Stimulated activated CD4-positive, alpha-beta T cell treated with anti-CD3 and anti-CD28 coated beads, Interleukin-1b, Interleukin-23, amount 100 ng/mL, for 4 hours (primary cell): ENCODE results near the gene GID8.
"Not testable (repeated sequence)": the region's sequence is repeated elsewhere in the genome, so short reads cannot be mapped to it uniquely, and the experiment has no call there.

Experiments used
- DNase-seq, 2 donors: peaks; one replicate each; pipeline ENCODE4 v3.0.0-alpha.2; 2020; ENCODE audit warnings: low read depth in 2 of 2

The GID8 gene

DNA sequence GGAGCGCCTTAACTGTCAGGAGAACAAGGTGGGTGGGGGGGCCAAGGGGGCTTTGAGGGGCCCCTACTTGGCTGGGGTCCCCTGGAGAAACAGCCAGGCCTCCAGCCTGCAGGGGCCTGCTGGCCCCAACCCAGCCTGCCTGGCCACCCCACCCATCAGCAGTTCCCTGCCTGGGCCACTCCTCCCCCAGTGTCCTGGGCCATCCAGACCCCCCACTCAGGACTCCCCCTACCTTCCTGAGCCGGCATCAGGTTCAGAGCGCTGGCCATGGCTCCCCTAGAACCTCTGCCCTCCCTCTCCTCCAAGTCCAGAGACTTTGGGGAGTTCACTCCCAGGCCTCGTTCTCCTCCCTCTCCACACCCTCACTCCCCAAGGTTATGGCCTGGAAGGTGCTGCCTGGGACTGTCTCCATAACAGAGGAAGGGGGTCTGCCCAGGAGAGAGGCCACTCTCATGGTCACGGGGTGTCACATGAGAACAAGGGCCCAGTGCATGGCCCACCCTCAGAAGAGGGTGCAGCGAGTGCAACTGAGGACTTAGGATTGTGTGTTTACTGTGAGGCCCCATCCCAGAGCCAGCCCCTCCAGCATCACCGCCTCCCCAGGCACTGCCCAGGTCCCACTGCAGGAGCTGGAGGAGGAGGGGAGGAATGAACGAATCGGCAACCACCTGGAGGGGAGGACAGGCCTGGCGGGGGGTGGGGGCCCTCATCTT lies 20.6 kb downstream of the GID8 start:
- DNase-seq = no peak

GRCh38 chr20:62959101-62959971 lies 21.4 kb downstream of the GID8 start:
- DNase-seq = no peak

DNA sequence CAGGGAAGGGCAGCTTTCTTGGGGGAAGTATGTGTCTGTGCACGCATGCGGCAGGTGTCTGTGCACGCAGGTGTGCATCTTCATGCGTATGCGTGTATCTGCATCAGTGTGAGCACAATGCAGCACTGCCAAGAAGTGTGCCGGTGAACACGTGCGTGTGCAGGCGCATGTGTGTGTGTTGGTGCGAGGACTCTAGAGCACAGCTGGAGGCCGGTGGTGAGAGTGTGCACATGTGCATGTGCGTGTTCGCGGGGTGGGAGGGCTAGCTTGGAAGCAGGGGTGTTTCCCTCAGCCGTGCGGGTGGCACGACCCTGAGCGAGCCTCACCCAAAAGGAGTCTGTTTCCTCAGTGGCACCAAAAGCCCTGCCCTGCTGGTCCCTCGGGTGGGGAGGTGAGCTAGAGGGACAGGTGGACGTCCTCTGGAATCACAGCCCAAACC lies 22.1 kb downstream of the GID8 start:
- no peak for DNase-seq

GRCh38 chr20:62960446-62961309 lies 22.7 kb downstream of the GID8 start:
- not testable (repeated sequence) for DNase-seq

DNA sequence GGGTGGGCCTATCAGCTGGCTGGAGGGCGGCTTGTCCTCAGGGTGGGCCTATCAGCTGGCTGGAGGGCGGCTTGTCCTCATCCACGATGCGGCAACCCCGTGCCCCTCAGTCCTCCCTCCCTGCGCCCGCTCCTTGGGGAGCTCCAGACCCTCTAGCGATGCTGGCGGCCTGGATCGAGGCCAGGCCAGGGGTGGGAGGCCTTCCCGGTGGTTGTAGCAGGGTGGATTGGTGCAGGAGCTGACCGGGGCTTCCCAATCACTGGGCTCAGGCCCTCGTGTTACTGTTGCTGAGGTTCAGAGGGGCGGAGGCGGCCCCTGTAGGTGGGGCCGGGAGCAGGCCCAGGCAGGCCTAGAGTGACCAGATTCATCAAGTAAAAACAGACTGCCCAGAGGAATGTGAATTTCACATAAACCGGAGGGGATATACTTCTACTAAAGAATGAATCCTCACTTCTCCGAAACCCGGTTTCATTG lies 23.4 kb downstream of the GID8 start:
- no peak for DNase-seq

DNA sequence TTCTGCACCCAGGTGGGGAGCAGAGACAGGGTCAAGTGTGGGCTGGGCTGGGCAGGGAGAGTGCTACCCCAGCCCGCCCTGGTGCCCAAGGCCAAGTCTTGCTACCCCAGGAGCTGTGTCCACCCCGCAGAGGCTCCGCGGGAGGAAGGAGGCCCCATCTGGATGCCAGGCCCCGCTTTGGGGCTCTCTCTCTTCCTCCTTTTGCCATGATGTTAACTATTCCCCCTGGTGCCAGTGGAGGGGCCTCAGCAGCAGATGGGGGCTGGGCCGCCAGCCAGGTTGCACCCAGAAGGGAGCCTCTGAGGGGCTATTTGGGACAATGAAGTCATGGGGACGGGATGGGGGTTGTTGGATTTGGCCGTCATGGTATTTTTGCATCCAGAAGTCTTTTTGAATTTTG lies 23.9 kb downstream of the GID8 start:
- DNase-seq = no peak

DNA sequence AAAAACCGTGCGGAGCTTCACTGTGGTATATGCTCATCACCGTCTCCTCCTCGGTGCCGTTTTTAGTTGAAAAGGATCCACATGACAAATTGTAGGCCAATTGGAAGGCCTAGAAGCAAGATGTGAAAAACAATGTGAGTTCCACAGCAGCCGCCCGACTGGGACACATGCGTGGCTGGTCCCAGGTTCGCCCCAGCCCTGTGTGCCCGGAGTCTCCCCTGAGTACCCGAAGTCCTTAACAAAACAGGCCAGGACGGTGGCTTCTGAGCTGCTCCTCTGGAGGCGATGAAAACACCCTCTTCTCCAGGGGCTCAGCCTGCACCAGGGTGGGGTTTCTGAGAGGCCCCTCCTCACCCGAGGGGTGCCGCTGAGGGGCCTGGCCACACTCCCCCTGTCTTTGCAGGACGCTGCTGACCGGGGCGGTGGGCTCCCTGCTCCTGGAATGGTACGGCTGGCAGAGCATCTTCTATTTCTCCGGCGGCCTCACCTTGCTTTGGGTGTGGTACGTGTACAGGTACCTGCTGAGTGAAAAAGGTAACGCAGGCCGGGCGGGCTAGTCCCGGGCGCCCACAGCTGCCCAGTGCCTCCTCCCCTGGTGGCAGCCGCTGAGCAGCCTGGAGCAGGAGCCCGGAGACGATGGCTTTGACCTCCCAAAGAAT lies 24.4 kb downstream of the GID8 start:
- DNase-seq = no peak

- DNase-seq = no peak
These were observed 25.1 kb downstream of the GID8 start for GRCh38 chr20:62962891-62963613.

DNA sequence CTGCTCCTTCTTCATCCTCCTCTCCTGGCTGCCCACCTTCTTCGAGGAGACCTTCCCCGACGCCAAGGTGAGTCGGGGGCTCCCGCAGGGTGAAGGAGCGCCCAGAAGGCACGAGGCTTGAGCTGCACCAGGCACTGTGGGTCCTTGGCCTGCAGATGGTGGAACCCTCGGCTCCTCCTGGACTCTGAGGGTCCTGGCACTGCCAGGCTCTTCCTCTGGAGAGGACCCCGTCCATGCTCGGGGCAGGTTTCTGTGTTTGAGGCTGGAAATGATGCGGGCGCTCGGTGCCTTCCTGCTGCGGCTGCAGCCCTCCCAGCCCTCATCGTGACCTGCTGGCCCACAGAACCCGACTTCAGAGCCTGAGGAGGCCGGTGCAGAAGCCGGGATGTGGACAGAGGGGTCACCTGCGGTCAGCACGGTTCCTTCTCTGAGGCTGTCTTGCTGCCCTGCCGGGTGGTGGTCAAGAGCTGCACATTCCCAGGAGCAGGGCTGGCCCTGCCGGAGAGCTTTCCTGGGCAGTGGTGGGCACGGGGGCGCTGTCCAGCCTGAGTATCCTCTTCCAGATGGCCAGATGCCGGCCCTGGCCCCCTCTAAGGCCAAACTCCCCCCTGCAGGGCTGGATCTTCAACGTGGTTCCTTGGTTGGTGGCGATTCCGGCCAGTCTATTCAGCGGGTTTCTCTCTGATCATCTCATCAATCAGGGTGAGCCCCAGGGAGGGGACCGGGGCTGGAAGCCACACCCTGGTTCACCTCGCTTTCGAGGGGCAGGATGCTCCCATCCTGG lies 25.9 kb downstream of the GID8 start:
- DNase-seq = no peak

DNA sequence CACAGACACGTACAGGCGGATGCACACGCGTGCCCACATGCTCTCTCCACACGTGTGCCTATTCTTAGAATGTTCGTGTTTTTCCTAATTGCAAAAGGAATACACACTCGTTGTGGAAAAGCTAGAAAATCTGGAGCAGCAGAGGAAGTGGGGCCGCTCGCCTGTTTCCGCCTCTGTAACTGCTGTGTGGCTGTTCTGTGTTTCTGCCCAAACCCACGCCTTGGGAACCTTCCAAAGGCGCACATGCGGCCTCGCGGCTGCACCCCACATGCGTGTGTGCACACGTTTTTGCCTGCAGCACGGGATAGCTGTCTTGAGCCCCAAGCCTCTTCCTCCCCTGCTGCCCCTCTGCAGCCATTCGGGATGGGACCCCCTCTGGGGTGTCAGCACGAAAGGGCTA lies 26.8 kb downstream of the GID8 start:
- DNase-seq = no peak

GRCh38 chr20:62965363-62965771 lies 27.4 kb downstream of the GID8 start:
- DNase-seq = no peak

- no peak for DNase-seq
These were observed 28.5 kb downstream of the GID8 start for GRCh38 chr20:62966212-62967148.

DNA sequence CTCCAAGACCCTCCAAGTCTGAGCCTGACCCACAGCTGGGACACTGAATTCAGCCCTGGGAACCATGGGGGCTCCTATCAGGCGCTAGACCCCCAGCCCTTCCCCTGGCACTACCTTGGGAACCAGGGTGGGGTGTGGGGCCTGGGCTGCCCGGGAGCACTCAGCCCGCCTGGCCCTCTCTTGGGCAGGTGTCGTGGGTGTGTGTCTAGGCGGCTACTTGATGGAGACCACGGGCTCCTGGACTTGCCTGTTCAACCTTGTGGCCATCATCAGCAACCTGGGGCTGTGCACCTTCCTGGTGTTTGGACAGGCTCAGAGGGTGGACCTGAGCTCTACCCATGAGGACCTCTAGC lies 29.2 kb downstream of the GID8 start:
- no peak for DNase-seq

DNA sequence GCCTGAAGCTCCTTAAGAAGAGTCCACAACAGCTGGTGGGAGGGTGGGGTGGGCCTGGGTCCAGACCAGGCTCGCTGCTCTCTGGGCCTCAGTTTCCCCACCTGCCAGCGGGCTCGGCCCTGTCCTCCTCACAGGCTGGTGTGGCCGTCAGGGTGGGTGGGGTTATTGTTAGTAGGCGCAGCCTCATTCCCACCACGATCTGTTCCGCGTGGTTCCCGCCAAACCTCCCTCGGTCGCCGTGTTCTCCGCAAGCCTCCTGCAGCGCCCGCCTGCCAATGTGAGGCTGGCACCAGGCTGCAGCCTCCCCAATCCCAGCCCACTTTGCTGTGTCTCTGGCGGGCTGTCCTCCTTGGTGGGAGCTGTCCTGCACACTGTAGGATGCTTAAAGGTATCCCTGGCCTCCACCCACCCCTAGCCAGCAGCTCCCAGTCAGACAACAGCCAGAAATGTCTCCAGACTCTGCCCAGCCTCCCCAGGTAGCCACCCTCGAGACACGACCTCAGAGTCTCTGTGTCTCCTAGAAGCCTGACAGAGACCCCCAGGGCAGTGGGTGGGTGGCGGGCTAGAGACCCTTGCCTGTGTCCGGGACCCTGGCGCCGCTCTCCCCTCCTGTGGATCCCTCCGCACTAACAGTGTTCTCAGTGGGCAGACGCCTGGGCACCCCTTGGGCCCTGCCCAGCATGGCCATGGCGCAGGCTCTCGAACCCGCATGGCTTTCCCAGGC lies 29.8 kb downstream of the GID8 start:
- DNase-seq = no peak

- DNase-seq = no peak
These were observed 30.6 kb downstream of the GID8 start for GRCh38 chr20:62968378-62969178.

GRCh38 chr20:62969179-62969760 lies 31.3 kb downstream of the GID8 start:
- DNase-seq = no peak

DNA sequence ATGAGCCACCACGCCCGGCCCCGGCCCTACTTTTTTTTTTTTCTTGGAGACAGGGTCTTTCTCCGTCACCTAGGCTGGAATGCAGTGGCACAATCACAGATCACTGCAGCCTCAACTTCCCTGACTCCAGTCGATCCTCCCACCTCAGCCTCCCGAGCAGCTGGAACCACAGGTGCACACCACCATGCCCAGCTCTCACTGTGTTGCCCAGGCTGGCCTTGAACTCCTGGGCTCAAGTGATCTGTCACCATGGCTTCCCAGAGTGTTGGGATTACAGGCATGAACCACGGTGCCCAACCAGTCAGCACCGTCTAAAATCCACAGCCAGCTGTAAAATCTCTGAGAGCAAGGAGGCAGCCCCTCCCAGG lies 32.0 kb downstream of the GID8 start:
- DNase-seq = no peak
